Astrocyte (in vitro differentiated cells and primary cell): ENCODE data around the gene ESYT3.

ENCODE experiments used
- EZH2 ChIP-seq: IDR thresholded peaks from 2 replicates; pipeline ENCODE4 v1.6.1; 2012; ENCODE audit warnings: mild to moderate bottlenecking, low read length, inconsistent platforms; ENCODE audit not compliant: insufficient read depth
- TF ChIP-seq, protein P1 (sequence below): IDR thresholded peaks from 2 replicates; pipeline ENCODE4 v1.5.1; 2011; ENCODE audit warnings: low read depth, mild to moderate bottlenecking, inconsistent platforms, low read length, moderate library complexity; ENCODE audit not compliant: insufficient read depth

DNA sequence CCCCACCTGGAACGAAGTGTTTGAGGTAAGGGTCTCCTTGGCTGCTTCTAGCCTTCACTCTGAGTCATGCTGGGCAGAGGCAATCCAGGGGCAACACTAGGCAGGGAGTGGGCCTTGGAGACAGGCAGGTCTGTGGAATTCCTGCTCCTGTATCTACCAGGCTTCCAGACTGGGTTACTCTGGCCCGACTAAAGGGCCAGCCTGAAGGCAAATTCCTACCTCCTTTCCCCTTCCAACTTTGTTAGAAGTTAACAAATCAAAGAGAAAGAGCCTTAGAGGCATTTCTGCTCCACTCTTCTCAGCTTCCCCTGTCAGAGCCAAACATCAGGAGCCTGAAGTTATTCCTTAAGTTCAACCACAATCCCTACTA is 30.1 kb downstream of the ESYT3 start:
- TF ChIP-seq, protein P1, sequence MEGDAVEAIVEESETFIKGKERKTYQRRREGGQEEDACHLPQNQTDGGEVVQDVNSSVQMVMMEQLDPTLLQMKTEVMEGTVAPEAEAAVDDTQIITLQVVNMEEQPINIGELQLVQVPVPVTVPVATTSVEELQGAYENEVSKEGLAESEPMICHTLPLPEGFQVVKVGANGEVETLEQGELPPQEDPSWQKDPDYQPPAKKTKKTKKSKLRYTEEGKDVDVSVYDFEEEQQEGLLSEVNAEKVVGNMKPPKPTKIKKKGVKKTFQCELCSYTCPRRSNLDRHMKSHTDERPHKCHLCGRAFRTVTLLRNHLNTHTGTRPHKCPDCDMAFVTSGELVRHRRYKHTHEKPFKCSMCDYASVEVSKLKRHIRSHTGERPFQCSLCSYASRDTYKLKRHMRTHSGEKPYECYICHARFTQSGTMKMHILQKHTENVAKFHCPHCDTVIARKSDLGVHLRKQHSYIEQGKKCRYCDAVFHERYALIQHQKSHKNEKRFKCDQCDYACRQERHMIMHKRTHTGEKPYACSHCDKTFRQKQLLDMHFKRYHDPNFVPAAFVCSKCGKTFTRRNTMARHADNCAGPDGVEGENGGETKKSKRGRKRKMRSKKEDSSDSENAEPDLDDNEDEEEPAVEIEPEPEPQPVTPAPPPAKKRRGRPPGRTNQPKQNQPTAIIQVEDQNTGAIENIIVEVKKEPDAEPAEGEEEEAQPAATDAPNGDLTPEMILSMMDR = no peak
- no peak for TF ChIP-seq EZH2
